ENCODE data around the gene CDH4.

GRCh38 chr20:61733216-61733615, 481.2 kb downstream of the CDH4 start:
- TF ChIP-seq CTCF (IDR thresholded peaks at IDR 0.05; ENCODE audit: insufficient read depth, low read depth, low read length) (no peak), EZH2 (IDR thresholded peaks at IDR 0.05; ENCODE audit: insufficient read depth, low read length) (no peak)

Measured in astrocyte (in vitro differentiated cells and primary cell).